ENCODE results near the gene HMG20A. TPM values are rescaled to one million over a fixed set of nuclear protein-coding genes. Genes with fewer than 3 reads are reported as not detected.
"Not testable (repeated sequence)": the region's sequence is repeated elsewhere in the genome, so short reads cannot be mapped to it uniquely, and the experiment has no call there.

HMG20A gene
- 28.5 and 36.8 TPM in 2 replicates for total RNA-seq

DNA sequence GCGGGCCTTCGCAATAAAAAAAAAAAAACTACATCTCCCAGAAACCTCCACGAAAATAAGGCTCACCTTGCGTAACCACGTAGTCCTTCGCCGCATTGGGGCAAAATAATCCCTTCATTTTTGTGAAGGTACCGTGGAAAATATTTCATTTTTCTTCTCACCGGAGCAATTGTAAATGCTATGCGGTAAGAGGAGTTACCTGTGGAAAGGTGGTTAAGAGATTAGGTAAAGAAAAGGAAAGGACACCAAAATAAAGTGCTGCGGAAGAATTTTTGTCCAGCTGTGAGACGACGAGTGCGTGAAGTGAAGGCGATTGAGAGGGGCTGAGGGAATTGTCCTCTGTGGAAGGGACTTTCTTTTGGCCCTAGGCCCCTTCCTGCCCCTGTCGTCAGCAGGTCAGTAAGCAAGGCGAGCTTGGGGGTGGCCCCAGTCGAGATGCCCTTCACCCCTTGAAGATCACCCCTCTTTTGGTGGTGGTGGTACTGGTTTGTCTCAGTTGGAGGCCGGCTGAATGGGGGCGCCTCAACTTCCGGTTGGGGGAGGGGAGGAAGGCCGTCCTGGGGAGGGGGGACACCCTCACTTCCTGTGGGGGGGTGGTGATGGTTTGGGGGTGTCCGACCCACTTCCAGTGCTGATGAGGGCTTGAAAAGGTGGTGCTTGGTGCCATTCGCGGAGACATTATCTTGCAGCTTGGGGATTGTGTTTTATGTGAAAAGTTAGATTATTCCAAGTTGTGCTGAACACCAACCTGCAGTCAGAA lies at the start of gene HMG20A:
HMG20A (plus strand) TSS at position 279 of the 760 bp plus-strand sequence. CDS start 37,520 bp downstream, outside the sequence.
- peak; percentile 85 to 88 for DNase-seq (ENCODE audit: low read depth in 2 of 2)

DNA sequence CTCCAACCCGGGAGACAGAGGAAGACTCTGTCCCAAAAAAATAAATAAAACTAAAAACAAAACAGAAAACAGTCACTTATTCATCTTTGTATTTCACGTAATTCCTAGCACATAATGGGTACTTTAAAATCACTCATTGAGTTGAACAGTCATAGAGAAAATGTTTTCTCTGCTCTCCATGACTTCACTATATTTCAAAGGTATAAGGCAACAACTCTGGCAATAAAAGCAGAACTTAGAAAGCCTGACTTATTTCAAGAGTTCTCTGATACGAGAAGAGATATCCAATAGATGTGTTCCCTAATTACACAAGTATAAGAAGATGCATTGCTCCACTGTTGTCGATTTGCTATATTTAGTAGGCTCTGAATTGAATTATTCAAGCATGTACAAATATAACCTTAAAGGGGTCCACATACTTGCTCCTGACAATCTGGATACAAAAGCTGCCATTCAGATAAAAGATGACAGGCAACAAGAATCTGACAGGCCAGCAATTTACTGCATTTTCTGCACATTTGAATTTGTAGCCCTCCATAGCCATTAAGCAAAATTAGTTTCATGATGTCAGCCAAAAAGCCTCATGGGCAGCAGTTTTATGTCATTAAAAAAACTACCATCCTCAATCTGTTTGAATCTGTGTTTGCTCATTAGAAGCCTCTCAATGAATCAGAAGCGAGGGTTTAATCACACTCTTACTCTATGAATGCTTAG lies 48.7 kb upstream of the HMG20A start:
- no peak for DNase-seq (ENCODE audit: low read depth in 2 of 2)

DNA sequence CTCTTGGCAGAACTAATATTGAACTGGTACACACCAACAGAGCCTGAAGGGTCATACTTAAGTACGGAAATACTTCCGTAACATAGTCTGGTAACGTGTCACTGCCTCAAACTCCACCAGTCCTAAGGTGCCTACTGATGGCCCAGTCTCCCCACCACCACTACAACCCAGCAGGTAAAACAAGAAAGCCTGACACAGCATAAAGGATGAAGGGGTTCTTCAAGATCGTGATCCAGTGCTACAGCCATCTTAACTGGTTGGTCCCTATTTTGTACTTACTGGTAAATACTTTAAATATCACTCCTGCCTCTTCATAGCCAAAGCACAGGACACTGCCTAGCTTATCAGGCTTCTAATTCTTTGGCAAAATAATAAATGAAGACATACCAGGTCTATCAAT lies 47.2 kb upstream of the HMG20A start:
- no peak for DNase-seq (ENCODE audit: low read depth in 2 of 2)

DNA sequence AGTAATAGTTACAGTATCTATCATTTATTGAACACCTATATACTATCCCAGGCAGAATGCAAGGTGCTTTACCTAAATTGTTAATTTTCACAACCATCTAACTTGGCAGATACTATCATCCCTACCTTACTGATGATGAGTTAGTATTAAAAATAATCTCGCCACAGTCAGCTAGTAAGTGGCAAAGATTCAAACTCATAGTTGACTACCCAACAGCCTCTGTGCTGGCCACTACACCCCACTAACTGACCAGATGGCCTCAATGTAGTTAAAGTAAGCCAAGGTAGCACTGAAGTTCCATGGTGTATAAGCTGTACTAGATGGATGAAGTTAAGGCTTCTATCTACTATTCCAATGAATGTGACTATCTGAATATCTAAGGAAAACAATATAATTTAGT lies 45.6 kb upstream of the HMG20A start:
- DNase-seq (ENCODE audit: low read depth in 2 of 2): no peak

DNA sequence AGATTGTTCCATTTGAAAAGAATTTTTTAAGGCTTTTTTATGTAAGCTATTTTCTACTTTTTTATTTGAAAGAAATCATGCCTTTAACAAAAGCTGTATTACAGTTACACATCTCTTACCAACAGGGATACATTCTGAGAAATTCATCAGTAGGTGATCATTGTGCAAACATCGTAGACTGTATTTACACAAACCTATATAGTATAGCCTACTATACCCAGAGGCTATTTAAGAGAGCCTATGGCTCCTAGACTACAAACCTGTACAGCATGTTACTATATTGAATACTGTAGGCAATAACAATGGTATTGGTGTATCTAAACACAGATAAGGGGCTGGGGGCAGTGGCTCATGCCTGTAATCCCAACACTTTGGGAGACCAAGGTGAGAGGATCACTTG lies 43.9 kb upstream of the HMG20A start:
- DNase-seq (ENCODE audit: low read depth in 2 of 2): no peak

DNA sequence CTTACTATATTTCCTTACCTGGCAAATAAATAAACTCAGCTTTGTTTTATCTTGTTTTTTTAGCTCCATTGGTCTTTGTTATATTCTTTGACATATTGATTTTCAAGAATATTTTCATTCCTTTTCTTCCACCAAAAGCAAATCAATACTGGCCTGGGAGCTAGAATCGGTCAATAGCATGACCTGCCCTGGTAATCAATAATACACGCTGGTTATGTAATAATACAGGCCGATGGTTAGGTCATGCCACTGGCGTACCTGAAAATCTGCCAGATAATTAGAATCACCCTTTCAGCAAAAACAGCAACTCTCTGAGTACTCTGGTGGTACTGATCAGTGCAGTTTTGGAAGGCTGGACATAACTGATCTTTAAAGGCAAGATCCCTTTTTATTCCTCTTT lies 40.7 kb upstream of the HMG20A start:
- no peak for DNase-seq (ENCODE audit: low read depth in 2 of 2)

DNA sequence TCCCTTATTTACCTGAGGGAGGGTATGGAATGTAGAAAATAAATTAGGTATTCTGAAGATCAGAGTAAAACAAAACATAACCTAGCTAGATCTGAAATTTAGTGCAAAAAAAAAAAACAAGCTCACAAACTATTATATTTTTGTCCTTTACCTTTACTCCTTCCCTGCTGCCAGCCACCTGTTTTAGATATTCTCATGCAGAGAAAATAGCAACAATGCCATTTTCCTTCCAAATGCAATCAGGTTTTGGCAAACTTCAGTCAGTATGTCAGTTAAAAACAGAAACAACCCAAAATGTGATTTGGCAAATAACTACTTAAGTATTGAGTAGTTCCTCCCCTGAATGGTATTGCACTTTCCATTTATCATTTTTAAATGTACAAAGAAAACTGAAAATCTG lies 36.6 kb upstream of the HMG20A start:
- no peak for DNase-seq (ENCODE audit: low read depth in 2 of 2)

DNA sequence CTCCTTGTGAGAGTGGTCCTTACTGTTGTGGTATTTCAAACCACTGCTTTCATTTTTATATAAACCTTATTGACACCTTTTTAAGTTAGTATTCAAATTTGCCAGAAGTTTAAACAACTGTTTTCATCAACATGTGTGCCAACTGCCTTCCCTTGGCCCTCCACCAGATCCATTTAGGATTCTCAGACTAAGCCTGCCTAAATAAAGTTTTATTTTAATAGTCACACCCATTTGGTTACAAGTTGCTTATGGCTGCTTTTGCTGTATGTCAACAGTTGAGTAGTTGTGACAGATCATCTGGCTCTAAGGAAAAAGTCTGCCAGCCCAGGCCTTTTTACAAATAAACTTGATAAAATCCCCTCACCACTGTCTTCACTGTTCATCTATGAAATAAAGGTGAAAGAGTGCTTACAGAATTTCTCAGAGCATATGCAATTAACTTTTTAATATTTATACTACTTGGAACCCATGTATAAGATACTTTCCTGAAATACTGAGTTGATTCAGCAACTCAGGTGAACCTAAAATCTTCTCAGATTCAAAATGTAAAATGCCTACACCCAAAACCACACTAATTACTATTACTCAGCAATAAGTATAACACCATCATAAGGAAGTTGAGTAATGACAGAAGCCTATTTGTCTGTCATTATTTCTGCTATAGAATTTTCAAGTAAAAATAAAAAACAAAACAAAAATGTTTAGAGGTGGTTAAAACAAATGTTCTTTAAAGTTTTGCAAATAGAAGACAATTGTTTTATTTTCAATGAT lies 35.9 kb upstream of the HMG20A start:
- no peak for DNase-seq (ENCODE audit: low read depth in 2 of 2)

DNA sequence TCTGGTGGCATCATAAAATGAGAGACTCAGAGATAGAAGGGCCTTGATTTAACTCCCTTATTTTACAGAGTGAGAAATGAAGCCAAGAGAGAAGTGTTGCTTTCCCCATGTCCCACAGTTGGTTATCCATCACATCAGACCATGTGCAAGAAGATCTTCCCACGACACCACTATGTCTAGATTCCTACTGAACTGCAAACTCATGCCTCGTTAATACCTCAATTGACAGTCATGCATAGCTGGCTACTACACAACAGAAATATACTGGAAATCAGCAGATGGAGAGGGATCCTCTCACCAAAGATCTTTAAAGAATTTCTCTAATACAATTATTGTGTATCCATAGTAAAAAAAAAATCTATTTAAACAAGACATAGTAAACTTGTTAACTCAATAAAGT lies 34.1 kb upstream of the HMG20A start:
- no peak for DNase-seq (ENCODE audit: low read depth in 2 of 2)

DNA sequence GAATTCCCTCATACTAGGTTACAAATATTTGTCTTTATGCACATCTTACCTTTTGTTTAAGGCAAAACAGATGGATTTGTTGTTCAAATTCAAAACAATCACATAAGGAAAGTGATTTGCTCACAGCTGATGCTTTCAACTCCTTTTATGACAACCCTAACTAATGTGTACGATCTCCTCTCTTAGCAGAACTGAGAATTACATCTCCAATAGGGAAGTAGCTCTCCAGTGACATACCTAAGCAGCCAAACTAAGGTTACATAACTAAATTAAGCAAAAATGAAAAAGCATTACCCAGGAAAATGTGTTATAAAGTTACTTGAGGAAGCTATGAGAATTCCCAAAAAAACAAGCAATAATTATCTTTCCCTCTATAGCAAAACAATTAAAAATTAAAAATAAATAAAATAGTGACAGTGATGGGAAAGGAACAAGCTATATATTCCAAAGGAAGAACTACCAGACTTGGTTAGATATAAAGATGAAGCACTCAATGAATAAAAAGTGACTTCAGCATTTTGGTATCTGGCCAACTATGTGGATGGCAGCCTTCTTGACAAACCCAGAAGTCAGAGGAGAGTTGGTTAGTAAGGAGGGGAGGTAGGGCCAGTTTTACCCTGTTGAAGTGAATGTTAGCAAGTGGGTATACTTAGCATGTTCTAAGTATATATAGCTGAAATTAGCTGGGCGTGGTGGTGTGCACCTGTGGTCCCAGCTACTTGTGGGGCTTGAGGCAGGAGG lies 33.2 kb upstream of the HMG20A start:
- no peak for DNase-seq (ENCODE audit: low read depth in 2 of 2)

DNA sequence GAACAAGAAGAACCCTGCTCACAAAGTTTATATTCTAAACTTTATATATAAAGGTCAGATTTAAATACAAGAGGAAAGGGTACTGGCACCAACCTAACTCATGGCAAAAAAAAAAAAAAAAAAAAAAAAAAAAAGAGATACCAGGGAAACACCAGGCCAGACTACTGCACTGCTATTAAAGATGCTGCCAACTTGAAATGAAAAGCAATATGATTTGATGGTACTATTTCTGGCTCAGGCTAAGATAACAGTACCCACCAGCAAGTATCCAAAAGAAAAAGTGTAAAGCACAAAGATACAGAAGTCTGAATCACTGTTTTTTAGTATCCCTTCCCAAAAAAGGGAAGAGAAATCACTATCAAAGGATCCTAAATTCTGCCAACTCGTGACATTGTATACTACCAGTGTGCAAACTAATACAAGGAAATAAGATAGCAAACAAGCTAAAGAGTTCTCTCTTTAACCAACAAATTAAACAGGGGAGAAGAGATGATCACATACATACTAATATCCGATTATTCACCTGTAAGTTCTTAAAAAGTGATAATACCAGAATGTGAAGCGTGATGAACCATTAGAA lies 29.2 kb upstream of the HMG20A start:
- no peak for DNase-seq (ENCODE audit: low read depth in 2 of 2)

DNA sequence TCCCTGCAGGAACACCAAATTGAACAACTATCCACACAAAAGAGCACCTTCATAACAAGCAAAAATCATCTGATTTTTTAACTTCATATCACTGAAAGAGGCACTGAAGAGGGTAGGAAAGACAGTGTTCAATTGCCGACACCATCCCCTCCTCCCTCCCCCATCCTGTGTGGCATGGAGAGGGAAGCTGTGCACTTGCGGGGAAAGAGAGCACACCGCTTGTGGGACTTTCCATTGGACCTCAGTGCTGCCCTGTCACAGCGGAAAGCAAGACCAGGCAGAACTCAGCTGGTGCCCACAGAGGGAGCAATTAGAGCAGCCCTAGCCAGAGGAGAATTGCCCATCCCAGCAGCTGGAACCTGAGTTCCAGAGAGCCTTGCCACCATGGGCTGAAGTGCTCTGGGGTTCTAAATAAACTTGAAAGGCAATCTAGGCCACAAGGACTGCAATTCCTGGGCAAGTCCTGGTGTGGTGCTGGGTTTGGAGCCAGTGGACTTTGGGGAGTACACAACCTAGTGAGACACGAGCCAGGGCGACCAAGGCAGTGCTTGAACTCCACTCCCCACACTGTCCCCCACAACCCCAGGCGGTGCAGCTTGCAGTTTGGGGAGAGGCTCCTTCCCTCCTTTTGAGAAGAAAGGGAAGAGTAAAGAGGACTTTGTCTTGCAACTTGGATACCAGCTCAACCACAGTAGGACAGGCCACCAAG lies 27.8 kb upstream of the HMG20A start:
- DNase-seq (ENCODE audit: low read depth in 2 of 2): no peak

DNA sequence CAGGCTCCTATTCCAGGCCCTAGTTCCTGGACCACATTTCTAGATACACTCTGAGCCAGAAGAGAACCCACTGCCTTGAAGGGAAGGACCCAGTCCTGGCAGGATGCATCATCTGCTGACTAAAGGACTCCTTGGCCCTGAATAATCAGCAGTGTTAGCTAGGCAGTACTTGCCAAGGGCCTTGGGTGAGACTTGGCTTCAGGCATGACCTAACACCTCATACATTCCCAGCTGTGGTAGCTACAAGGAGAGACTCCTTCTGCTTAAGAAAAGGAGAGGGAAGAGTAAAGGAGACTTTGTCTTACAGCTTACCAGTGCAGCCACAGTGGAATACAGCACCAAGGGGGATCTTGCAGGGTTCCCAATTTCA lies 27.2 kb upstream of the HMG20A start:
- DNase-seq (ENCODE audit: low read depth in 2 of 2): no peak

DNA sequence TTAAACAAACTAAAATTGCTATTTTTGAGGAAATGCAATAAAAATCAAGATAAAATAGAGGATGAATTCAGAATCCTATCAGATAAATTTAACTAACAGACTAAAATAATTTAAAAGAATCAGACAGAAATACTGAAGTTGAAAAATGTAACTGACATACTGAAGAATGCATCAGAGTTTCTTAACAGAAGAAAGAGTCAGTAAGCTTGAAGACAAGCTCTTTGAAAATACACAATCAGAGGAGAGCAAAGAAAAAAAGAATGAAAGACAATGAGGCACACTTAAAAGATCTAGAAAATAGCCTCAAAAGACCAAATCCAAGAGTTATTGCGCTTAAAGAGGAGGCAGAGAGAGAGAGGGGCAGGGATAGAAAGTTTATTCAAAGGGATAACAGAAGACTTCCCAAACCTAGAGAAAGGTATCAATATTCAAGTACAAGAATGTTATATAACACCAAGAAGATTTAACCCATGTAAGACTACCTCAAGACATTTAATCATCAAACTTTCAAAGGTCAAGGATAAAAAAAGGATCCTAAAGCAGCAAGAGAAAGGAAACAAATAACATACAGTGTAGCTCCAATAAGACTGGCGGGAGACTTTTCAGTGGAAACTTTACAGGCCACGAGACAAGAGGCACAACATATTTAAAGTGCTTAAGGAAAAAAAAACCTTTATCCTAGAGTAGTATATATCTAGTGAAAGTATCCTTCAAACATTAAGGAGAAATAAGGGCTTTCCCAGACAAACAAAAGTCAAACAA lies 25.5 kb upstream of the HMG20A start:
- no peak for DNase-seq (ENCODE audit: low read depth in 2 of 2)

DNA sequence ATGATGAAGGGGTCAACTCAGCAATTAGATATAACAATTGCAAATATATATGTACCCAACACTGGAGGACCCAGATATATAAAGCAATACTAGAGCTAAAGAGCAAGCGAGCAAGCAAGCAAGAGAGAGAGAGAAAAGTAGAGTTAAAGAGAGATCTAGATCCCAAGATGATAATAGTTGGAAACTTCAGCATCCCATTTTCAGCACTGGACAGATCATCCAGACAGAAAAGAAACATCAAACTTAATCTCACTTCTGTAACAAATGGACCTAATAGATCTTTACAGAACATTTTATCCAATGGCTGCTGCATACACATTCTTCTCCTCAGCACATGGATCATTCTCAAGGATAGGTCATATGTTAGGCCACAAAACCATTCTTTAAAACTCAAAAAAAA lies 24.0 kb upstream of the HMG20A start:
- DNase-seq (ENCODE audit: low read depth in 2 of 2): no peak

DNA sequence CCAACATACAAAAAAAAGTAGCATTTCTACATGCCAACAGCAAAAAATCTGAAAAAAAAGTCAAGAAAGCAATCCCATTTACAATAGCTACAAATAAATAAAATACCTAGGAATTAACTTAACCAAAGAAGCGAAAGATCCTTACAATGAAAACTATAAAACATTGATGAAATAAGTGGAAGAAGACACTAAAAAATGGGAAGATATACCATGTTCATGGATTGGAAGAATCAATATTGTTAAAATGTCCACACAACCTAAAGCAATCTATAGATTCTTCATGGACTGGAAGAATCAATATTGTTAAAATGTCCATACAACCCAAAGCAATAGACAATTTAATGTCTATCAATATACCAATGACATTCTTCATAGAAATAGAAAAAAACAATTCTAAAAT lies 21.8 kb upstream of the HMG20A start:
- DNase-seq (ENCODE audit: low read depth in 2 of 2): no peak

DNA sequence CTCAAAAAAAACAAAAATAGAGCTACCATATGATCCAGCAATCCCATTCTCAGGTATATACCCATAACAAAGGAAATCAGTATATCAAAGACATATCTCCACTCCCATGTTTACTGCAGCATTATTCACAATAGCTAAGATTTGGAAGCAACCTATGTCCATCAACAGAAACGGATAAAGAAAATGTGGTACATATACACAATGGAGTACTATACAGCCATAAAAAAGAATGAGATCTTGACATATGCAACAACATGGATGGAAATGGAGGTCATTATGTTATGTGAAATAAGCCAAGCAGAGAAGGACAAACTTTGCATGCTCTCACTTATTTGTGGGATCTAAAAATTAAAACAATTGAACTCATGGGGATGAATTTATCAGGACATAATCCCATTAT lies 20.4 kb upstream of the HMG20A start:
- no peak for DNase-seq (ENCODE audit: low read depth in 2 of 2)

DNA sequence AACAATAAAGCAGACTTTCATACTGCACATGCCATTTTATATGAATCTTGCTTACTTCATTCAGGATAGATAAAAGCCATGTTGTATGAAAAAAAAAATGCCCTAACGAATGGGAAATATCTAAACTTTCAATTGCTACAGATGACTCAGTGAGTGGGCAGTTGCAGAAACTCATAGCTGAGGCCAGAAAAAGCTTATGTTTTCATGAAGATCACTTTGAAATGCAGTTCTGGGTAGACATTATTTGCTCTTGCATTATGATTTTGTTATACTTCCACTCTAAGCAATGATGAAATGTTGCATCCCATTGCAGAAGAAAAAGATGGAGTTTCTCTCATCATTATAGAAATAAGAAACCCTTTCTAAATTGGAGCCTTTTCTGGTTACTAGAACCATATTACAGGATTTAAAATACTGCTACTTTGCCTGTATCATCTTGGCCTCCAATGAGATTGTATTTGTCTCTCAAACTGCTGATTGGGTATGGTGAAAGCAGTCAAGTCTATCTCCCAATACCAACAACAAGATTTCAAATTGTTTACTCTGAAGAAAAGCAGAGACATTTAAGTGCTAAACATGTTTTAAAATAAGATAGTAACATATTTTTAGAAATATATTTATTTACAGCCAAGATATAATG lies 17.8 kb upstream of the HMG20A start:
- DNase-seq (ENCODE audit: low read depth in 2 of 2): peak in 1 of 2 donors; percentile 41

DNA sequence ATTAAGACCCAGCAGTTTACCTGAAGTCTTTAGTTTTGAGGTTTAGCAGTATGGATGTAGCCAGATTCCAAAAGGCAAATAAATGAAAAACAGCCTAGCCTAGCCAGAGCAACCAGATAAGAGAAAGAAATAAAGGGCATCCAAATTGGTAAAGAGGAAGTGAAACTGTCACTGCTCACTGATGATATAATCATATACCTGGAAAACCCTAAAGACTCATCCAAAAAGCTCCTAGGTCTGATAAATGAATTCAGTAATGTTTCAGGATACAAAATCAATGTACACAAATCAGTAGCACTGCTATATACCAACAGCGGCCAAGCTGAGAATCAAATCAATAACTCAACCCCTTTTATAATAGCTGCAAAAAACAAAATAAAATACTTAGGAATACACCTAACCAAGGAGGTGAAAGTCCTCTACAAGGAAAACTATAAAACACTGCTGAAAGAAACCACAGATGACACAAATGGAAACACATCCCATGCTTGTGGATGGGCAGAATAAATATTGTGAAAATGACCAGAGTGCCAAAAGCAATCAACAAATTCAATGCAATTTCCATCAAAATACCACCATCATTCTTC lies 14.4 kb upstream of the HMG20A start:
- DNase-seq (ENCODE audit: low read depth in 2 of 2): not testable (repeated sequence)
